ENCODE data around the gene ITGB3. TPM values are rescaled to one million over a fixed set of nuclear protein-coding genes. Genes with fewer than 3 reads are reported as not detected.

The ITGB3 gene
- total RNA-seq, 1 experiment from 2014 or later: not detected

- BruUV-seq (replicated peaks): no TSS peak
- CTCF ChIA-PET: no interaction called here
- DNase-seq (ENCODE audit: low read depth, low spot score) (no peak), ATAC-seq (no peak)
- no peak overlapping the region for H3K4me3 ChIP-seq (replicated peaks in 1 of 2; ENCODE audit: low read depth in 1 of 2, low read length in 2 of 2)
- no peaks in the 10 kb centered on the region for H3K79me2 ChIP-seq (ENCODE audit: insufficient read depth, low read length)
- H3K36me3 ChIP-seq (ENCODE audit: control insufficient read depth in 1 of 2, insufficient read depth in 2 of 2, low read length in 2 of 2): no peaks in the 10 kb centered on the region
- H3K4me1 ChIP-seq (ENCODE audit: control insufficient read depth in 1 of 2, insufficient read depth in 2 of 2, low read length in 2 of 2): peaks cover 5 to 11% of the 10 kb centered on the region in 2 experiments; a peak in 3 of 4 replicates
- H3K4me2 ChIP-seq (ENCODE audit: low read length): no peak overlapping the region
- intact Hi-C loops (cut with micrococcal nuclease): no loop called here
- RAD21 ChIA-PET (ENCODE audit: low non-redundant PET in 1 of 2, low total read pairs in 2 of 2, uncharacterized antibody in 2 of 2, unreplicated experiment in 2 of 2): no interaction called here
- H3K27ac ChIP-seq (ENCODE audit: low read depth, low read length): no peak overlapping the region
- no peaks in the 10 kb centered on the region for H3K9me2 ChIP-seq (ENCODE audit: insufficient read depth)
- POLR2A ChIA-PET: no interaction called here
- TF ChIP-seq SIN3A (IDR thresholded peaks at IDR 0.05; ENCODE audit: low read depth) (no peak), SRF (IDR thresholded peaks at IDR 0.05; ENCODE audit: low read depth) (no peak), POLR2AphosphoS5 (IDR thresholded peaks at IDR 0.05; ENCODE audit: low read depth, low read length) (no peak), ZFX (IDR thresholded peaks at IDR 0.05) (no peak), EZH2 (IDR thresholded peaks at IDR 0.05) (no peak), CBX3 (IDR thresholded peaks at IDR 0.05; ENCODE audit: low read depth) (no peak), REST (IDR thresholded peaks at IDR 0.05; ENCODE audit: low read depth) (no peak), FOSL1 (IDR thresholded peaks at IDR 0.05; ENCODE audit: low read depth) (no peak), SP1 (IDR thresholded peaks at IDR 0.05; ENCODE audit: low read depth) (no peak), CTCF (IDR thresholded peaks at IDR 0.05 in 2 of 3, conservative IDR thresholded peaks at IDR 0.05 in 1 of 3; ENCODE audit: borderline replicate concordance in 1 of 3, insufficient read depth in 1 of 3, low read depth in 2 of 3, low read length in 2 of 3) (no peak), JUND (IDR thresholded peaks at IDR 0.05) (no peak), YY1 (IDR thresholded peaks at IDR 0.05; ENCODE audit: extremely low read depth, insufficient replicate concordance, low read depth, low read length) (no peak), MAX (IDR thresholded peaks at IDR 0.05) (no peak), EGR1 (IDR thresholded peaks at IDR 0.05; ENCODE audit: low read depth) (no peak)
- H4K20me1 ChIP-seq (ENCODE audit: insufficient read depth): no peaks in the 10 kb centered on the region
- no peaks in the 10 kb centered on the region for H3K27me3 ChIP-seq (ENCODE audit: insufficient read depth, low read length)
- no peaks in the 10 kb centered on the region for H3K9me3 ChIP-seq (ENCODE audit: control insufficient read depth in 1 of 2, insufficient read depth in 1 of 2, low read depth in 1 of 2, low read length in 2 of 2)
- no peak overlapping the region for H2AFZ ChIP-seq (ENCODE audit: low read depth, low read length, poor library complexity, severe bottlenecking)
- no peak overlapping the region for H3K9ac ChIP-seq (ENCODE audit: low read length)
Measured at GRCh38 chr17:47286198-47286914, 32.7 kb downstream of the ITGB3 start.

All from HCT116 (cell line).